Cardiac muscle cell (in vitro differentiated cells and primary cell): ENCODE results near the gene RFESD. TPM values are rescaled to one million over a fixed set of nuclear protein-coding genes. Genes with fewer than 3 reads are reported as not detected.
A peak's percentile ranks its signal among the peaks of the same experiment; 100 is the strongest.

ENCODE experiments used
- DNase-seq, 2 donors: peaks; one replicate each; pipeline versions ENCODE4 v3.0.0 to v3.0.0-alpha.2; 2010 to 2017; ENCODE audit warnings: low read depth in 1 of 2, low spot score in 1 of 2
- H3K27ac ChIP-seq: fragments of 200-600 bp; sonication (generic); 2 replicates; pipeline ENCODE4 v1.5.1; 2016
- H3K27me3 ChIP-seq: fragments of 200-600 bp; sonication (generic); 2 replicates; pipeline ENCODE4 v1.6.0; 2016; ENCODE audit warnings: control low read depth
- H3K36me3 ChIP-seq: fragments of 200-600 bp; sonication (generic); 2 replicates; pipeline ENCODE4 v1.5.1; 2016; ENCODE audit warnings: control low read depth
- H3K4me1 ChIP-seq: fragments of 200-600 bp; sonication (generic); 2 replicates; pipeline ENCODE4 v1.8.1; 2017; ENCODE audit warnings: low read depth, mild to moderate bottlenecking, mixed run types
- H3K4me3 ChIP-seq: fragments of 200-600 bp; sonication (generic); 2 replicates; pipeline ENCODE4 v1.5.1; 2016; ENCODE audit warnings: mild to moderate bottlenecking
- H3K9me3 ChIP-seq: fragments of 200-600 bp; sonication (generic); 2 replicates; pipeline ENCODE4 v1.5.1; 2017; ENCODE audit warnings: low read depth, mild to moderate bottlenecking, control low read depth
- polyA plus RNA-seq: library from polyadenylated mRNA; unstranded; fragments of >200 nt; fragmentation: Nextera tagmentation; extraction: Ambion mirVana; gene quantifications from 2 replicates; pipeline ENCODE4 v1.2.1, GENCODE V29; 2016
- total RNA-seq: library from RNA; depleted of rRNA; stranded (reverse); fragments of >200 nt; gene quantifications from 2 replicates; pipeline ENCODE4 v1.2.3, GENCODE V29; 2016
- TF ChIP-seq, protein P1 (sequence below): IDR thresholded peaks from 2 replicates; pipeline ENCODE4 v1.5.1; 2012; ENCODE audit warnings: low read depth, mild to moderate bottlenecking, low read length

Gene RFESD
- total and polyA plus RNA-seq, 2 experiments from 2014 or later, result 1.3 to 3.9 TPM

DNA sequence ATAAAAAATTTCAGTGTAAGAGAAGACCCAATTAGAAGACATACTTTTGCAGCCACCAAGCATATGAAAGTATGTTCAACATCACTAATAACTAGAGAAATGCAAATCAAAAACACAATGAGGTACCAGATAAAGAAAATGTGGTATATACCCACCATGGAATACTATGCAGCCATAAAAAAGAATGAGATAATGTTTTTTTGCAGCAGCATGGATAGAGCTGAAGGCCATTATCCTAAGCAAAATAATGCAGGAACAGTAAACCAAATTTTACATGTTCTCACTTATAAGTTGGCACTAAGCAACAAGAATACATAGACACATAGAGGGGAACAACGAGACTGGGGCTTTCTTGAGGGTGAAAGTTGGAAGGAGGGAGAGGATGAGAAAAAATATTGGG, 43.1 kb downstream of the RFESD start:
- Histone ChIP-seq H3K36me3 (no peaks in the 10 kb centered on the region), H3K4me1 (no peaks in the 10 kb centered on the region), H3K27ac (no peak overlapping the region), H3K4me3 (no peak overlapping the region), H3K27me3 (no peaks in the 10 kb centered on the region), H3K9me3 (peaks cover 2% of the 10 kb centered on the region)
- no peak for DNase-seq
- TF ChIP-seq, protein P1, sequence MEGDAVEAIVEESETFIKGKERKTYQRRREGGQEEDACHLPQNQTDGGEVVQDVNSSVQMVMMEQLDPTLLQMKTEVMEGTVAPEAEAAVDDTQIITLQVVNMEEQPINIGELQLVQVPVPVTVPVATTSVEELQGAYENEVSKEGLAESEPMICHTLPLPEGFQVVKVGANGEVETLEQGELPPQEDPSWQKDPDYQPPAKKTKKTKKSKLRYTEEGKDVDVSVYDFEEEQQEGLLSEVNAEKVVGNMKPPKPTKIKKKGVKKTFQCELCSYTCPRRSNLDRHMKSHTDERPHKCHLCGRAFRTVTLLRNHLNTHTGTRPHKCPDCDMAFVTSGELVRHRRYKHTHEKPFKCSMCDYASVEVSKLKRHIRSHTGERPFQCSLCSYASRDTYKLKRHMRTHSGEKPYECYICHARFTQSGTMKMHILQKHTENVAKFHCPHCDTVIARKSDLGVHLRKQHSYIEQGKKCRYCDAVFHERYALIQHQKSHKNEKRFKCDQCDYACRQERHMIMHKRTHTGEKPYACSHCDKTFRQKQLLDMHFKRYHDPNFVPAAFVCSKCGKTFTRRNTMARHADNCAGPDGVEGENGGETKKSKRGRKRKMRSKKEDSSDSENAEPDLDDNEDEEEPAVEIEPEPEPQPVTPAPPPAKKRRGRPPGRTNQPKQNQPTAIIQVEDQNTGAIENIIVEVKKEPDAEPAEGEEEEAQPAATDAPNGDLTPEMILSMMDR, result no peak

DNA sequence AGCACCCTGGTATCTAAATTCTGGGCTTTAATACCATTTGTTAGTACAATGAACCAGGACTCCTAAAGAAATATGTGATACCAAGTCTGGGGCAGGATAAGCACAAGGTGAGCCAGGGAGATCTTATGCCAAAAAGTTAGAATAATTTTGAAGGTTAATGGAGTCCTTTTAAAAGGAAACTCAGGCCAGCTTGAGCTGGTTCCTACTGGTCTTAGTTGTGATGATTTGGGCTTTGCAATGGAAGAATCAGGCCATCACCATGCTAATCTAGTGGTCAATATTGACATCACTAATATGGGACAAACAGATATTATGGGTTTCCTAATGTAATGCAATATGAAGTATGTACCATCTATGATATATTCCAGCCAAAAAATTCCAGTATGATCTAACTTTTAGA, 43.8 kb downstream of the RFESD start:
- Histone ChIP-seq H3K4me1 (no peaks in the 10 kb centered on the region), H3K36me3 (no peaks in the 10 kb centered on the region), H3K4me3 (no peak overlapping the region), H3K27ac (no peak overlapping the region), H3K27me3 (no peaks in the 10 kb centered on the region), H3K9me3 (peaks cover 2% of the 10 kb centered on the region)
- TF ChIP-seq, protein P1, result no peak
- DNase-seq, result no peak

DNA sequence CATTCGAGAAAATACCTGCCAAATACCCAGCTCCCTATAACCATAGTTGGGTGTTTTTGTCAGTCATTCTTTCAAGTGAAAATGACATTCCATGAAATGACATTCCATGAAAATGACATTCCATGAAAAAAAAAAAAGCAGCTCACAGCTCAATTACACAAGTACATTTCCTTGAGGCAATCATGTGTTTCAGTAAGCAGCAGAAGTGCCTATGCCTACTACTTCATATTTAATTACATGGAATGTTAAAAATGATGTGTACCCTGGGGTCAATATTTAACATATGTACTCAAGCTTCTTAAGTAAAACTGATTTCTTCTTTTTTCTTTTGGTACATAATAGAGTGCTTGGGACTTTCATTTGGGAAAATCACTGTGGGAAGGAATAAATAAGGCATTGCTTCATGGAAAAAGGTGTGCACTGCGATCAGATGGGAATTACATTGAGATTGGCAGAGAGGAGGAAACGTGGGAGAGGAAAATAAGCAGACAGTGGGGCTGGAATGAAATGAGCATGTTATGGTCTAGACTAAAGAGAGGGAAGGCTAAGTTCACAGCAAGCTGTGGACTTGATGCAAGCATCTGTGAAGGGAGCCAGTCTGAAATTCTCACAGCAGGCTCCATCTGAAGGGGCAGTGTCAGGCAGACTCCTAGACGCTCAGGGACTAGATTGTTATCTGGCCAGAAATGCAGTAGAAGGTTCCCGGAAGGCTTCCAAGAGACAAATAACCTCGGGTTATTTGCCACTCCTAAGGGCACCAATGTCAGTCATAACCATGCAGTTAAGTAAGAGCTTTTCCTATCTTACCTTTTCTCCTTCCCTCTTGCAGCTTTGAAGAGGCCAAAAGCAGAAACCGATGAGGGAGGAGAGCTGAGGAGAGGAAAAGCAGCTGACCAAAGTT, 51.5 kb downstream of the RFESD start:
- peak in 1 of 2 donors; percentile 35 for DNase-seq
- Histone ChIP-seq H3K4me1 (peaks cover 28% of the 10 kb centered on the region), H3K9me3 (no peaks in the 10 kb centered on the region), H3K4me3 (no peak overlapping the region), H3K27ac (peak overlapping the region; percentile 81), H3K36me3 (no peaks in the 10 kb centered on the region), H3K27me3 (no peaks in the 10 kb centered on the region)
- TF ChIP-seq, protein P1, result no peak

DNA sequence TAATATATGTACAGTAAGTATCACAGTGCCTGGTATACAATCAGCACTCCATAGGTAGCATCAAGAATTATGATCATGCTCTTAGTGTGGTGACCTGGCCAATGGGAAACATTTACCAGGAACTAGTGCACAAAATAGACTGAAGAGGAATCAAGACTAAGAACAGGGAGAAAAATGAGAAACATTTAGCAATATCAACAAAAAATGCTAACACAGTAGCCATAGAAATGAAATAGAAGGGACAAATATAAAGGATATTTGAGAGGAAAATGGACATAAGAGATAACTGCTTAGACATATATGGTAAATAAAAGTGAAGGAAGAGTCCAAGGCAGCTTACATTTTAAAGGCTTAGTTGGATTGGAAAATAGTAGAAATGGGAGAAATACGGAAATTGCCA, 52.8 kb downstream of the RFESD start:
- Histone ChIP-seq H3K4me1 (peaks cover 28% of the 10 kb centered on the region), H3K36me3 (no peaks in the 10 kb centered on the region), H3K9me3 (no peaks in the 10 kb centered on the region), H3K27ac (peak overlapping the region; percentile 81), H3K4me3 (no peak overlapping the region), H3K27me3 (no peaks in the 10 kb centered on the region)
- TF ChIP-seq, protein P1, result no peak
- DNase-seq, result no peak

DNA sequence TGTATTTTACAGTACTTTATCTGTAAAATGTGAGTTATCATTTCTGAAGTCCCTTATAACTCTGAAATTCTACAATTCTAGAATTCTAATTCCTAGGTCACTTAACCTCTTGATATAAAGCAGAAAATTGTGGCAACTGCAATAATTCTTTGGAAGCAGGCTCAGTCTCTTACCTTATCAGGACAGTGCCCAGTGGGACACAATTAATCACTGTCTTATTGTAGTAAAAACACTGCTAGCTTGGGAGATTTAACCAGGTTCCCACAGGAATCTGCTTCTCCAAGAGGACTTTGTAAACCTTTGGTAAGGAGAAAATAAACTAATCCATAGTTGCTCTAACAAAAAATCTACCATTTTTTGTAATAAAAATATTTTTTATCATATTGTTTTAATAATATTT, 54.5 kb downstream of the RFESD start:
- DNase-seq, result no peak
- H3K36me3 ChIP-seq, result no peaks in the 10 kb centered on the region
- H3K27me3 ChIP-seq, result no peaks in the 10 kb centered on the region
- peaks cover 32% of the 10 kb centered on the region for H3K4me1 ChIP-seq
- no peak overlapping the region for H3K4me3 ChIP-seq
- H3K27ac ChIP-seq, result no peak overlapping the region
- H3K9me3 ChIP-seq, result no peaks in the 10 kb centered on the region
- TF ChIP-seq, protein P1, result no peak
